Left colon (tissue), 2 donors: Measurements from ENCODE around the gene SMPD3. TPM values are rescaled to one million over a fixed set of nuclear protein-coding genes. Genes with fewer than 3 reads are reported as not detected.

ENCODE experiments used
- ATAC-seq: fragments of 200-7000 bp; cut with Tn5 transposase; one replicate; pipeline ENCODE4 v1.9.1; 2020; ENCODE audit warnings: mild to moderate bottlenecking, moderate library complexity
- DNase-seq, 2 donors: peaks; one replicate each; pipeline ENCODE4 v3.0.0-alpha.2; 2020
- intact Hi-C, 2 donors: fragments of 100-400 bp; cut with DNase I in 1 of 2; cut with micrococcal nuclease in 1 of 2; formaldehyde crosslinking; loops; one replicate each; pipeline versions ENCODE4 v1.11.2 to v1.14.0; 2022; cut with DNase I, micrococcal nuclease
- total RNA-seq, 2 donors: library from RNA; stranded (reverse); fragmentation: NEBNext Ultra II Directional; extraction: Animal tissue kit (Norgen Biotek cat#: 25700); gene quantifications; one replicate each; pipeline ENCODE4 v1.2.1, GENCODE V29; 2021
- donor health status: DM: no; HTN: no; CAD: no.
- donor health status: DM: yes; HTN: yes; CAD: no.

Gene SMPD3
- total RNA-seq, 2 donors from 2014 or later: 71.5 to 90.3 TPM

DNA sequence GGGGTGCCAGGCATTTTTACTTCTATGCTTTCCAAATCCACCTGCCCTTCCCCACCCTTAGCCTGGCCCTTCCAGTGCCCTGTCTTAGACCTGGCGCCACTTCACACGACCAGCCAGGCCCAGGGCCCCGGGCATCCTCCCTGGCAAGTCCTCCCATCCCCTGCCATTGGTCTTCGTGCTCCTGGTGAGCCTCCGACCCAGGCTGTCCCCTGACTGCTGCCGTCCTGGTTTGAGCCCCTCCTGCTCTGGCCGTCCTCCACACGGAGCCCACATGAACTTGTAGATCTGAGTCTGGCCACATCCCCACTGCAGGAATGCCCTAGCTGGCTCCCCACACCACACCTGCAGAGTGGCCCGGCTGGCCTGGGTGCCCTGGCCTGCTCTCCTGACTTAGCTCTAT lies 93.5 kb downstream of the SMPD3 start:
- intact Hi-C loops: no loop called here
- DNase-seq: no peak
- ATAC-seq: no peak

DNA sequence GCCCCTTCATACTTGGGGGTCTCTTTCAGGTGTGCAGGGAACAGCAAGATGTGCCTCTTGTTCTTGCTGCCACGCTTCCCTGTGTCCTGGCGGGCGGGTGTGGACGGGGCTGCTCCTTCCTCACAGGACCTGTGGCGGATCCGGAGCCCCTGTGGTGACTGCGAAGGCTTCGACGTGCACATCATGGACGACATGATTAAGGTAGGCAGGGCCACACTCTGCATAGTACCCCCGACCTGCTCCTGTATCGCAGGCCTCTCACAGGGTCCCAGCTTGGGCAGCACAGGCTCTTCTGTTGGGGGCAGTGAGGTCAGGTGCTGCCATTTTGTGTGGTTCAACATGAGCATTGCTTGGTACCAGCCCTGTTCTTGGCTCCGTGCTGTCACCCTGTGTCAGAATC lies 94.9 kb downstream of the SMPD3 start:
- intact Hi-C loops: no loop called here
- ATAC-seq (no peak), DNase-seq (no peak)

DNA sequence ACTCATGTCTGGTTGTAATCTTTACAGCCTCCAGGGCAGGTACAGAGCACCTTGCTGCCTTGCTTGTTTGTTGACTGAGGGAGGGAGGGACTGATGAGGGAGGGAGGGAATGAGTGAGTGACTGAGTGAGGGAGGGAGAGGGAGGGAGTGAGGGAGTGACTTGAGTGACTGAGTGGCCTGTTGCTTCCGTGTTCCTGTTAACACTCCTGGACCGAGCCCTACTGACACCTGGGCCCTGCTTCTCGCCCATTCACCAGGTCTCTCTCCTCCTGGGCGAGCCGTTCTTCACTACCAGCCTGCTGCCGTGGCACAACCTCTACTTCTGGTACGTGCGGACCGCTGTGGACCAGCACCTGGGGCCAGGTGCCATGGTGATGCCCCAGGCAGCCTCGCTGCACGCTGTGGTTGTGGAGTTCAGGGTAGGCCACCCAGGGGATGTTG lies 96.3 kb downstream of the SMPD3 start:
- DNase-seq: peak; percentile 65 to 88
- intact Hi-C loops: no loop called here
- ATAC-seq: peak; percentile 96

DNA sequence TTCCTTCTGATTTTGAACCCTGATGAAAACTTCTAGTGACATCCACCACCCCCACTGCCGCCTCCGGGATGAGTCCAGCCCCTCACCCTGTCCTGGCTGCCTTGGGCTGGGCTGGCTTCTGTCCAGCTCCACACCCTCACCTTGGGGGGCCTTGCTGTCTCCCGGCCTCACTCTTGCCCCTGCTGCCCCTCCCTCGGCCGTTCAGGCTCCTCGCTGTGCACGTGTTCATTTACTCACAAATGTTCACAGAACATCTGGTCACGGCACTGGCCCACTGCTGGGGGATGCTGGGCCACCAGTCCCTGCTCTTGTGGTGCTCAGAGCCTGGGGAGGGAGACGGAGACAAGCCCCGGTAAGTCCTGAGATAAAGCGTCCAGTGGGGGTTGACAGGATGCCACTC lies 96.8 kb downstream of the SMPD3 start:
- intact Hi-C loops: no loop called here
- ATAC-seq: peak; percentile 4
- no peak for DNase-seq

DNA sequence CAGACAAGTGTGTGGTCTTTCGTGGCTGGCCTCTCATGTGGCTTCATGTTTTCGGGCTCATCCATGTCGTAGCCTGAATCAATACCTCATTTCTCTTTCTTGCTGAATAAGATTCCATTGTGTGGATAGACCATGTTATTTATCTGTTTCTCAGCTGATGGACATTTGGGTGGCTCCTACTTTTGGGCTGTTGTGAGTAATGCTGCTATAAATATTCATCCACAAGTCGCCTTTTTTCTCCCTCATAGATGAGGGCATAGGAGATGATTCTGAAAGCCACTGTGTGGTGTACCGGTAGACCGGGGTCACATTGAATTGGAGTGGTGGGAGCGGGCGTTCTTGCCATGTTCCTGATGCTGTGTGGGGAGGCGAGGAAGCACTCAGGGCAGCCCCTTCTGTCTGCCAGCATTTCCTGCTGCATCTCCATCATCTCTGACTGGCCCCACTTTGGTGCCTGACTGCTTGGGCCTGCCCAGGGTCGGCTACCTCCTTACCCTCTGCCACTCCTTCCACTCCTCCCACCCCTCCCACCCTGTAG lies 97.4 kb downstream of the SMPD3 start:
- intact Hi-C loops: no loop called here
- no peak for ATAC-seq
- DNase-seq: peak in 1 of 2 donors; percentile 12

DNA sequence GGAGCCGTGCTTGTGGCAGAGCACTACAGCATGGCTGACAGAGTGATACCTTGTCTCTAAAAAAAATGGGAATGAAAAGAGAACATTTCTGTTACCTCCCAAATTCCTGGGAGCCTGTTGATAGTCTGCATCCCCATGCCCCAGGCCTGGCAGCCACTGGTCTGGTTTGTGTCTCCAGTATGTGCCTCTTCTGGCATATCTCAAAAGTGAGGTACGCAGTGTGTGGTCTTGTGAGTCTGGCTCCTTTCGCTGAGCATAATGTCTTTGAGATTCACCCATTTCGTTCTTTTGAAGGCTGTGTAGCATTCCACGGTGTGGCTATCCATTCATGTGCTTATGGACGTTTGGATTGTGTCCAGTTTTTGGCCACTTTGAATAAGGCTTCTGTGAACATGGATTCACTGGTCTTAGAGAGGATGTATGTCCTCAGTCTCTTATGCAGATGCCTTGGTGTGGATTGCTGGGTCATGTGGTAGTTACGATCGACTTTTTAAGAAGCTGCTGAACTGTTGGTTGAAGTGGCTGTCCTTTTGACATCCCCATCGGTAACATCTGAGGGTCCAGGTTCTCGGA lies 98.4 kb downstream of the SMPD3 start:
- ATAC-seq (no peak), DNase-seq (no peak)
- intact Hi-C loops: no loop called here

DNA sequence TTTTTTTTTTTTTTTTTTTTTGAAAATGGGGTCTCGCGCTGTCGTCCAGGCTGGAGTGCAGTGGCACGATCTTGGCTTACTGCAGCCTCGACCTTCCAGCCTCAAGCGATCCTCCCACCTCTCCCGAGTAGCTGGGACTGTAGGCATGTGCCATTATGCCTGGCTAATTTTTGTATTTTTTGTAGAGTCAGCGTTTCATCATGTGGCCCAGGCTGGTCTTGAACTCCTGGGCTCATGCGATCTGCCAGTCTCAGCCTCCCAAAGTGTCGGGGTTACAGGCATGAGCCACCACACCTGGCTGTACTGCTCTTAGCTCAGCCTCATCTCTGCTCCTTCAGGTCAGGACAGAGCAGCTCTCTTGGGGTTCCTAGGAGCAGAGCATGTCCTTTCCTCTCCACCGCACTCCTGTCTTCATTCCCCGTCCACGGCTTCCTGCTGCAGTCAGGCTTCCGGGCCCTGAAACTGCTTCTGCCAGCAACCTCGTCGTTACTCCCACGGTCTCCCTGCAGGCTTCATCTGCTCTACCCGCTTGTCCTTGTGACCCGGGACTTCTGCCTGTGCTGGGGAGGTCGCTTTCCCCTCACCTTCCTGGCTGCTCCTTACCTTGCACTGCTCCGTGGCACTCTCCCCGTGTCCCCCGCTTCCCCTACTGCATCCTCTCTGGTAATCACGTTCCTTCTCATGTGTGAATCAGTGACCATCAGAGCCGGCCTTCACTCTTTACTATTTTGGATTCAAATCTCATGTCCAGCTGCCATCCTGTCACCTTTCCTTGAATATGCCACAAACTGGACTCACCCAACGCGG lies 99.5 kb downstream of the SMPD3 start:
- no peak for ATAC-seq
- intact Hi-C loops: no loop called here
- no peak for DNase-seq

DNA sequence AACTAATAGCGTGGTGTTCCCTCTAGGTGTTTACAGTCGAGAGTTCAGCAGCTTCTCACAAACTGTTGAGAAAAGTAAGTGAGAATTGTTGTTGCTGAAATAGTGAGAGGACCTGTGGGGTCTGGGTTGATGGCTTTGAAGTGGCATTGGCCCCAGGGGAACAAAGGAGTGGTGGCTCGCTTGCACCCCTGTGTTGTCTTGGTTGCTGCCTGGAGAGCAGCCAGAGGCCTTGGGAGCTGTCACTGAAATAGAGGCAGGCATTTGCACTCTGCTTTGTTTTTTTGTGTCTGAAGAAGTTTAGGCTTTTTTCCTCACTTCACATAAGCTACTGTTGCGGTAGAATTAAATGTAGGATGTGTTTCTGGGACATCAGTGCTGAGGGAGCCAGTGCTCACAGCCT lies 100.7 kb downstream of the SMPD3 start:
- intact Hi-C loops: no loop called here
- no peak for ATAC-seq
- DNase-seq: no peak

DNA sequence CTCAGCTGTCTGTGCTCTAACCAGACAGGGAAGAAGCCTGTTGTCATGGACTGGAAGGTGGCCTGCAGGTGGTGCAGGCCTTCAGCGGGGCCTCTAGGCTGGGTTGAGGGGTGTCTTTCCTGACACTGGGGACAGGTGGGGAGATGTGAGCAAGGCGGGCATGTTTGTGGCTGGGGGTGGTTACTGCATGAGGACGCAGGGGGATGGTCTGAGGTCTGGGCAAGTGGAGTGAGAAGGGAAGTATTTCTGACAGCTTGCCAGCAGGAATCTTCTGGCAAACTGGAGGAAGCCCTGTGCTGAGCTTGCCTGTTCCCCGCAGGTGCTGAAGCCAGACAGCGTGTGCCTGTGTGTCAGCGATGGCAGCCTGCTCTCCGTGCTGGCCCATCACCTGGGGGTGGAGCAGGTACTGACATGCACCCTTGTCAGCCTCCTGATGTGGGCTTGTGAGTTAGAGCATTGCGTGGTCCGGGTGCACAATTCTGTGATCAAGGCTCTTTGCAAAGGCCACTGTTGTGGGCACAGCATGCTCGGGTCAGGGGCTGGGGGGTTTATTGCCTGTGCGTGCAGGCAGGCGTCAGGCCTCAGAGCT lies 101.3 kb downstream of the SMPD3 start:
- ATAC-seq: no peak
- intact Hi-C loops: no loop called here
- DNase-seq: no peak

DNA sequence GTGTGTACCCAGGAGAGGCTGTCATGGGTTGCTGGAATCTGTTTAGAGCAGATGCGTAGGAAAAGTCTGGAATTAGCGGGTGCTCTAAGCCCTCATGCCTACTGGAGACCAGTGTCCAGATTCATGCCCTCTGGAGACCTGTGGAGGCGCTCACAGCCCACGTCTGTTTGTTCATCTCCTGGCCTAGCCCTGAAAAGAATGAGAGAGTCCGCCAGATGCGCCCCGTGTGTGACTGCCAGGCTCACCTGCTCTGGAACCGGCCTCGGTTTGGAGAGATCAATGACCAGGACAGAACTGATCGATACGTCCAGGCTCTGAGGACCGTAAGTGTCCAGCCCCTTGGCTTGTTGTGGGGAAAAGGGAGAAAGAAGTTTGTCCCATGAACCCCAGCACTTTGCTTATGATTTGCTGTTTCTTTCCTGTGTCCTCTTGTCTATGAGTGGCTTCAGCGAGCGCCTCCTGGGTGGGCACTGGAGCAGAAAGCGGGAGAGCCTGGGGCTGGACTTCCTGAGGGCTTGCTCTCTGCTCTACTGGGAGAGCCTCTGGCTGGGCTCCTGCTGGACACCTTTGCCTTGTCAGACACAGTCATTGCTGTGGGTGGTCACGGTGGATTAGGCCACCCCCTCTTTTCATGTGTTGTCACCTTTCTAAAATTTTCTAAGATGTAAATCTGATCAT lies 102.2 kb downstream of the SMPD3 start:
- ATAC-seq: no peak
- intact Hi-C loops: no loop called here

DNA sequence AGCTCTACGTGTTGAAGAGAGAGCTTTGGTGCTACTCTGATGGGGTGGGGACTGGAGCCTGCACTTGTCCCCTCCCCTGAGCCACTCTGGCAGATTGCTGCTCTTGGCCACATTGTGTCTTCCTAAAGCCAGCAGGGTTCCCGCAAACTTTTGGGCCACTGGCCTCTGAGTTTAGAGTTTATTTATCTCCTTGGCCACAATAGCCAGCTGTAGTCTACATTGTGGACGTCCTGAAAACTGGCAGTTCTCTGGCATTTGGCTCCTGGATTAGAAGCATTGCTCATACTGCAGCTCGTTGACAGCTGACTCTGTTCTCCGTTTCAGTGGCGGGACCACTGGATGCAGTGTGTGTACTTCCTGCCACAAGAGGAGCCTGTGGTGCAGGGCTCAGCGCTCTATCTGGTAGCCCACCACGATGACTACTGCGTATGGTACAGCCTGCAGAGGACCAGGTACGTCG lies 102.9 kb downstream of the SMPD3 start:
- ATAC-seq: peak; percentile 20
- intact Hi-C loops: no loop called here

More for the DNA sequence above, 102.2 kb downstream of the SMPD3 start:
- DNase-seq: no peak

DNA sequence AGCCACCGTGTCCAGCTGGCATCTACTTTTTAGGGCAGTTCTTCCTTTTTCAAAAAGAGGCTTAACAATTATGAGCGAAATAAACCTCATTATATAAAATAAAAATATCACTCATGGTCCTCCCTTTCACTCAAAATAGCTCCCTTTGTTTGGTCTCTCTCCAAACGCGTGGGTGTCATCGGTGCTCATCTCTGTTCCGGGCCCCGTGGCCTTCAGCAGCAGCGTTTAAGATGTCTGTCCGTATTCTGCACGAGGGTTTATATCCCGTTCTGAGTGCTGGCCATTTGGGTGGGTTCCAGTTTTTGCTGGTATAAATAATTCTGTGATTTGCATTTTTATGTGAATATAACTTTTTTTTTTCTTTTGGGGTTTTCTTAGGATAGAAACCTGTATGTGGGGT lies 104.1 kb downstream of the SMPD3 start:
- no peak for DNase-seq
- intact Hi-C loops: no loop called here
- ATAC-seq: no peak

More for the DNA sequence above, 102.9 kb downstream of the SMPD3 start:
- DNase-seq: no peak

DNA sequence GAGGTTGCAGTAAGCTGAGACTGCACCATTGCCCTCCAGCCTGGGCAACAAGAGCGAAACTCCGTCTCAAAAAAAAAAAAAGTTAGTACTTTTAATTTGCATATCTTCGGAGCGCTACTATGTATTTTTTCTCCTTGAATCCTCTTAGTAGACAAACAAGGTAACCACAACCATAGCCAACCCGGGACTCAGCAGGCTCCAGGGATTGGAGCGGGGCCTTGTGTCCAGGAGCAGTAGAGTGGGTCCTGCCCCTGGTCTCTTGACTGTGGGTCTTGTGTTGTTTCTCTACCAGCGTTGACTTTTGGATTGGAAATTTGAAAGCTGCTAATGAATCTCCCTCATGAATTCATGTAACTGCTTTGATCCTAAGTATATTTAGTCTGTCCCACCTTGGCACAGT lies 105.2 kb downstream of the SMPD3 start:
- ATAC-seq (no peak), DNase-seq (no peak)
- intact Hi-C loops: no loop called here

DNA sequence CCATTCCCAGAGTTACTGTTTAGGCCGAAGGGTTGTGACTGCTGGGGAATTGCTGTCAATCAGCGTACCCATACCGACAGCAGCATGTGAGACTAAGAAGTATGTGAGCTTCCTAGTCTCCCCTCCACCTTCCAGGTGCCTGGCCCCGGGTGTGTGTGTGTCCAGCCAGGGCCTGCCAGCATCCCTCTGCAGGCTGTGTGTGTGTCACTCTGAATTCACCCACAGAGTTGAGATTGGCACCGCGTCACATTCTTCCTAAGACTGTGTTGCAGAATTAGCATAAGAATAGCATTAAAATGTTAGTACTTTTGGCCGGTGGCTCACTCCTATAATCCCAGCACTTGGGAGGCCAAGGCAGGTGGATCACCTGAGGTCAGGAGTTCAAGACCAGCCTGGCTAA lies 105.7 kb downstream of the SMPD3 start:
- DNase-seq (no peak), ATAC-seq (no peak)
- intact Hi-C loops: no loop called here

DNA sequence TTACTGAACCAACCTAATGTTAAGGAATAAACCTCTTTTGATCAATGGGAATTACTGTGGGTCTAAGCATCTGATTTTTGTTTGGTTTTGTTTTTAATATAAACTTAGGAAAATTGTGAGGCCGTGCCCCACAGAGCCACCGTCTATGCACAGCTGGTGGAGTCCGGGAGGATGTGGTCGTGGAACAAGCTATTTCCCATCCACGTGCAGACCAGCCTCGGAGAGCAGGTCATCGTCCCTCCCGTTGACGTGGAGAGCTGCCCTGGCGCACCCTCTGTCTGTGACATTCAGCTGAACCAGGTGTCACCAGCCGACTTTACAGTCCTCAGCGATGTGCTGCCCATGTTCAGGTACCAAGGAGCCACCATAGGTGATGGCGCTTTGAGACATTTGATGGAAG lies 109.1 kb downstream of the SMPD3 start:
- intact Hi-C loops: no loop called here
- ATAC-seq (no peak), DNase-seq (no peak)

DNA sequence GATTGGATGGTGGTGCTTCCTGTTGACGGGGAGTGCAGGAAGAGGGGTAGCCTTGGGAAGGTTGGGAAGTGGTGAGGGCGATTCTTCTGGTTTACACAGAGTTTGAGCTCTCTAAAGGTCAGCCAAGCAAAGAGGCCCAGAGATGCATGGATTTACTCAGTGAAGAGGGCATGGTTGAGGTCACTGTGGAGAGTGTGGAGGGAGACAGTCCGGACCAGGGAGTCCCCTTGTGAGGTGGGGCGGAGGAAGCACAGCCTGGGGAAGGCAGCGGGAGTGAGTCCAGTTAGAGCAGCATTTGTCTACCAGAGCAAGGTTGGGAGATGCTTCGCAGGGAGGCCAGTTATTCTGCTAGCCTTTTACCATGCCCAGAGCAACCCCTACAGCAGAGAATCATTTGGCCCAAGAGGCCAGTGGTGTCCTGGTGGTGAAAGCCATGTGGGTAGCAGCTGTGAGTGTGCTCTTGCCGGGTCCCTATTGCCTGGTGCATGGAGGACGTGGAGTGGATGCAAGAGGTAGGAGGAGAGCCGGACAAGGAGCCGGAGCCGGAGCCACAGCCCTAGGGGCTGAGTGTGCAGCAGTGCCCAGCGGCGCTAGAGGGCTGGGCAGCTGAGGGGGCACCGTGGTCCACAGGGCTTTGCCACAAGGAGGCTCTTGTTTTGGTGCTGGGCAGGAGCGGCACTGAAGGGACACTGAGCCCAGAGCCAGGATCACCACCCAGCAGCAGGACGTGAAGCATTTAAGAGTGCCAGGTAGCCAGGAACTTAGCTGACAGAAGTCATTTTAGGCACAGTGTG lies 109.8 kb downstream of the SMPD3 start:
- ATAC-seq: no peak
- no peak for DNase-seq
- intact Hi-C loops: no loop called here

DNA sequence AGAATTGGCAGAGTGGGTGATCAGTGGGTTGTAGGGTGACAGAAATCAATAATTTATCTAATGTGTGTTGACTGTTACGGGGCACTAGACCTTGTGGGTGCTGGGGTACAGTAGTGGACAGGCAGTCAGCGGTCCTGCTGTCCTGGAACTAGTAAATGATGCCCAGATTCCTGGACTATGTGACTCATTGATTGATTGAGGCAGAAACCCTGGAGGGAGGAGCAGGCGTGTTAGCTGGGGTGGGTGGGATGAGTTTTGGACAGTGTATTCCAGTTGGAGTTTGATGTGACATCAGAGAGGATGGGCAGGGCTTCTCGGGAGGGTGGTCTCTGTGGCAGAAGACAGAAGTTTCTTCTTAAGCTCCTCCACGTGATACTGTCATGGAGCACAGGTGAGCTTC lies 113.1 kb downstream of the SMPD3 start:
- ATAC-seq (no peak), DNase-seq (no peak)
- intact Hi-C loops: no loop called here

DNA sequence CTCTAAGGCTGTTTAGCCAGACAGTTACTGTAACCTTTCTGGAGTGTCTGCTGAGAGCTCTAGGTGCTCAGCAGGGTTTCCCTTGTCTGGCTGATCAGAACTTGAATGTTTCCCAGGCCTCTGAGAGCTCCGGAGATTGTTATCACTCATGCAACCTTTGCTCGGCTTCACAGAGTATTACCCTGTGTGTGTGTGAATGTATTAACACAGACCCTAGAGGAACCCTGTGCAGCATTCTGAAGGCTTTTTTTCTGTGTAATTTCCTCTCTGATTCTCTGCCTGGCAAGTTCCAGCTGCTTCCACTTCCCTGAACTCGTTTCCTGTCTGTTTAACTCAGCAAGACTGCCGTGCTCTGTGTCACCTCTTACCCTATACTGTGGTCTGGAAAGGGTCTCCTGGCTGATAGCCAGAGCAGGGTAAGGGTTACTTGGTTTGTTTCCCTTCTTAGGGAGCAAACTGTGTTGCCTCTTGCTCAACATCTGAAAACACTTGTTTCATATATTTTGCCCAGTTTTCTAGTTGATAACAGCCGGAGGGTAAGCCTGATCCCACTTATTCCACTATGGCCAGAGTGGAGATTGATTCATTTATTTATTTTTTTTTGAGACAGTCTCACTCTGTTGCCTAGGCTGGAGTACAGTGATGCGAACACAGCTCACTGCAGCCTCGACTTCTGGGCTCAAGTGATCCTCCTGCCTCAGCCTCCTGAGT lies 115.7 kb downstream of the SMPD3 start:
- ATAC-seq: peak; percentile 12
- intact Hi-C loops: loop anchor here in 1 of 2 donors (5.0 kb wide), 1 partner anchor 90 kb away; no protein-coding TSS in a partner anchor

More for the DNA sequence above, 115.7 kb downstream of the SMPD3 start:
- peak in 1 of 2 donors; percentile 28 for DNase-seq
